Measurements from ENCODE around the gene PTPRA. TPM values are rescaled to one million over a fixed set of nuclear protein-coding genes. Genes with fewer than 3 reads are reported as not detected.

Gene PTPRA
- total RNA-seq, 1 donor from 2014 or later, result 50.1 TPM

DNA sequence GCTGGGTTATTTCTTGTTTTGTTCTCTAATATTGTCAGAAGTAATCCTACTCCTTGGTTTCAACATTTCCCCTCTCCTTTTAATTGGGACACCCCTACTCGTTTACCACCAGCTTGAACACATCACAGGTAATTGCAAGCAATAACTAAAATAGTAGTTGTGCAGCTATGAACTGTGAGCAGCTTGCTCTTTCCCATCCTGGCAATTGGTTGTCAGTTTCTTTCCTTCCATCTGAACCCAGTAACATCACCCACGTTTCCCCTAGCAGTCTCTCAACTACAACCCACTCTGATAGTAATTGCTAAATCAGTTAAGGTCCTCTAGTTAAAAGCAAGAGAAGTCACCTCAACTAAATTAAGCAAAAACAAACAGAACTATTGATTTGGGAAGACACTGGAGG is 122.5 kb downstream of the PTPRA start:
- Histone ChIP-seq H4K20me1 (ENCODE audit: insufficient read depth, low read length) (no peaks in the 10 kb centered on the region), H3K27me3 (ENCODE audit: insufficient read depth, low read length) (no peaks in the 10 kb centered on the region), H3K79me2 (ENCODE audit: insufficient read depth, low read length) (no peaks in the 10 kb centered on the region), H3K36me3 (ENCODE audit: insufficient read depth, low read length) (peaks cover 6% of the 10 kb centered on the region), H3K4me3 (ENCODE audit: insufficient read depth, low read depth, low read length) (no peak overlapping the region), H3K4me1 (ENCODE audit: insufficient read depth, low read length) (no peaks in the 10 kb centered on the region), H3K9ac (ENCODE audit: low read length) (no peak overlapping the region), H3K4me2 (ENCODE audit: low read length) (no peak overlapping the region), H2AFZ (ENCODE audit: low read depth, low read length) (no peak overlapping the region), H3K9me3 (ENCODE audit: insufficient read depth, low read depth, low read length) (no peaks in the 10 kb centered on the region), H3K27ac (ENCODE audit: low read depth, low read length) (no peak overlapping the region)
- FAIRE-seq (no peak), DNase-seq (ENCODE audit: low read depth) (no peak)
- H3K4me1 Mint-ChIP-seq (ENCODE audit: low read depth, unreplicated experiment), result no peaks in the 10 kb centered on the region
- H3K4me3 Mint-ChIP-seq (ENCODE audit: unreplicated experiment), result no peak overlapping the region
- no peak for TF ChIP-seq EZH2 (IDR thresholded peaks at IDR 0.05; ENCODE audit: insufficient read depth, low read length)
- TF ChIP-seq, protein P1, sequence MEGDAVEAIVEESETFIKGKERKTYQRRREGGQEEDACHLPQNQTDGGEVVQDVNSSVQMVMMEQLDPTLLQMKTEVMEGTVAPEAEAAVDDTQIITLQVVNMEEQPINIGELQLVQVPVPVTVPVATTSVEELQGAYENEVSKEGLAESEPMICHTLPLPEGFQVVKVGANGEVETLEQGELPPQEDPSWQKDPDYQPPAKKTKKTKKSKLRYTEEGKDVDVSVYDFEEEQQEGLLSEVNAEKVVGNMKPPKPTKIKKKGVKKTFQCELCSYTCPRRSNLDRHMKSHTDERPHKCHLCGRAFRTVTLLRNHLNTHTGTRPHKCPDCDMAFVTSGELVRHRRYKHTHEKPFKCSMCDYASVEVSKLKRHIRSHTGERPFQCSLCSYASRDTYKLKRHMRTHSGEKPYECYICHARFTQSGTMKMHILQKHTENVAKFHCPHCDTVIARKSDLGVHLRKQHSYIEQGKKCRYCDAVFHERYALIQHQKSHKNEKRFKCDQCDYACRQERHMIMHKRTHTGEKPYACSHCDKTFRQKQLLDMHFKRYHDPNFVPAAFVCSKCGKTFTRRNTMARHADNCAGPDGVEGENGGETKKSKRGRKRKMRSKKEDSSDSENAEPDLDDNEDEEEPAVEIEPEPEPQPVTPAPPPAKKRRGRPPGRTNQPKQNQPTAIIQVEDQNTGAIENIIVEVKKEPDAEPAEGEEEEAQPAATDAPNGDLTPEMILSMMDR (IDR thresholded peaks at IDR 0.05; ENCODE audit: insufficient read depth, low read depth, low read length), result no peak
- no peaks in the 10 kb centered on the region for H3K9me3 Mint-ChIP-seq (ENCODE audit: unreplicated experiment)
- peaks cover 14% of the 10 kb centered on the region for H3K36me3 Mint-ChIP-seq (ENCODE audit: low read depth, unreplicated experiment)
- no peak overlapping the region for H3K27ac Mint-ChIP-seq (ENCODE audit: unreplicated experiment)
- no peaks in the 10 kb centered on the region for H3K27me3 Mint-ChIP-seq (ENCODE audit: low read depth, unreplicated experiment)

DNA sequence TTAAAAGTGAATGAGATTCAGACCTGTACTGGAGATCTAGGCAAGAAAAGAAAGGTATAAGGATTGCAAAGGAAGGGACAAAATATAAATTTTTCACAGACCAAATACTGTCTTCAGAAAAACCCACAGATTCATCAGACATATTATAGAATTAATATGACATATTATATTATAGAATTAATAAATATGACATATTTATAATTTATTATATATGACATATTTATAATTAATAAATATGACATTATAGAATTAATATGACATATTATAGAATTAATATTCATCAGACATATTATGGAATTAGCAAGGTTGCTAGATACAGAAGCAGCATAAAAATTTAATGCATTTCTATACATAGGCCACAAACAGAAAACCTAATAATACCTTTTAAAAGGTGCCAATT is 125.4 kb downstream of the PTPRA start:
- H3K9me3 ChIP-seq (ENCODE audit: insufficient read depth, low read depth, low read length), result no peaks in the 10 kb centered on the region
- no peak overlapping the region for H3K27ac ChIP-seq (ENCODE audit: low read depth, low read length)
- FAIRE-seq, result no peak
- H3K4me2 ChIP-seq (ENCODE audit: low read length), result no peak overlapping the region
- Mint-ChIP-seq H3K4me3 (ENCODE audit: unreplicated experiment) (no peak overlapping the region), H3K27me3 (ENCODE audit: low read depth, unreplicated experiment) (no peaks in the 10 kb centered on the region), H3K27ac (ENCODE audit: unreplicated experiment) (no peak overlapping the region), H3K9me3 (ENCODE audit: unreplicated experiment) (no peaks in the 10 kb centered on the region), H3K4me1 (ENCODE audit: low read depth, unreplicated experiment) (no peaks in the 10 kb centered on the region), H3K36me3 (ENCODE audit: low read depth, unreplicated experiment) (peaks cover 5% of the 10 kb centered on the region)
- H3K79me2 ChIP-seq (ENCODE audit: insufficient read depth, low read length), result no peaks in the 10 kb centered on the region
- DNase-seq (ENCODE audit: low read depth), result no peak
- H3K36me3 ChIP-seq (ENCODE audit: insufficient read depth, low read length), result peaks cover 3% of the 10 kb centered on the region
- no peak overlapping the region for H3K4me3 ChIP-seq (ENCODE audit: insufficient read depth, low read depth, low read length)
- no peaks in the 10 kb centered on the region for H3K4me1 ChIP-seq (ENCODE audit: insufficient read depth, low read length)
- H3K9ac ChIP-seq (ENCODE audit: low read length), result no peak overlapping the region
- no peaks in the 10 kb centered on the region for H3K27me3 ChIP-seq (ENCODE audit: insufficient read depth, low read length)
- TF ChIP-seq, protein P1 (IDR thresholded peaks at IDR 0.05; ENCODE audit: insufficient read depth, low read depth, low read length), result no peak
- no peak for TF ChIP-seq EZH2 (IDR thresholded peaks at IDR 0.05; ENCODE audit: insufficient read depth, low read length)
- H4K20me1 ChIP-seq (ENCODE audit: insufficient read depth, low read length), result no peaks in the 10 kb centered on the region
- no peak overlapping the region for H2AFZ ChIP-seq (ENCODE audit: low read depth, low read length)

DNA sequence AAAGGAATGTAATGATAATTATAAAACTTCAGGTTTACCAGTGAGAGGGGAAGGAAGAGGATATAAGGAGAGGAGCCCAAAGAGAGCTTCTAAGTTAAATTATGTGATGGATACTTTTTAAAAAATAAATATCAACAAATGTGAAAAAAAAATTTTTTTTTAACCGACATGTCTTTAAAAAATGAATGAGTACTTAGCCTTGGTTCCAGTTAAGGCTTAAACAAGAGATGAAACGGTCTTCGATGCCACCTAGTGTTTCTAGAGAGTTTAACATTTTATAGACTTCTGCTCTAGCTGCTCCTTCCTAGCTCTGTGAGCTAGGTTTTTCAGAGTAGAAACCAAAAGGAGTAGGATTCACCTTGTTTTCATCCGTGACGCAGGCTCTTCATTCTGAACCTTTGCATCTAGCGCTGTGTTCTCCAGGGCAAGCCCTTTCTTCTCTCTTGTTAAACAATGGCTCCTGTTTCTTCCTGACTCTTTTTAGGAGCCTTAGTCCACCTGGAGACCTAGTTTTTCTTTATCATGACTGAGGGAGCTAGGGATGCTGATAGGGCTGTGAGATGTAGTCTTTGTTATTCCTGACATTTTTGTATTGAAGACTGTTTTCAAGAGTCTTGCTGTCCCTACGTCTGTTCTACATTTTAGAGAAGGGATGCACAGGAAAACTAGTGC is 127.7 kb downstream of the PTPRA start:
- Mint-ChIP-seq H3K9me3 (ENCODE audit: unreplicated experiment) (no peaks in the 10 kb centered on the region), H3K36me3 (ENCODE audit: low read depth, unreplicated experiment) (peaks cover 6% of the 10 kb centered on the region), H3K27ac (ENCODE audit: unreplicated experiment) (no peak overlapping the region), H3K4me1 (ENCODE audit: low read depth, unreplicated experiment) (no peaks in the 10 kb centered on the region), H3K27me3 (ENCODE audit: low read depth, unreplicated experiment) (no peaks in the 10 kb centered on the region), H3K4me3 (ENCODE audit: unreplicated experiment) (no peak overlapping the region)
- no peak overlapping the region for H3K27ac ChIP-seq (ENCODE audit: low read depth, low read length)
- FAIRE-seq (no peak), DNase-seq (ENCODE audit: low read depth) (peak; percentile 29)
- H2AFZ ChIP-seq (ENCODE audit: low read depth, low read length), result no peak overlapping the region
- no peaks in the 10 kb centered on the region for H3K79me2 ChIP-seq (ENCODE audit: insufficient read depth, low read length)
- no peak overlapping the region for H3K9ac ChIP-seq (ENCODE audit: low read length)
- TF ChIP-seq EZH2 (IDR thresholded peaks at IDR 0.05; ENCODE audit: insufficient read depth, low read length), result no peak
- TF ChIP-seq, protein P1 (IDR thresholded peaks at IDR 0.05; ENCODE audit: insufficient read depth, low read depth, low read length), result peak; percentile 33
- H3K36me3 ChIP-seq (ENCODE audit: insufficient read depth, low read length), result peaks cover 9% of the 10 kb centered on the region
- H3K4me3 ChIP-seq (ENCODE audit: insufficient read depth, low read depth, low read length), result no peak overlapping the region
- H3K4me2 ChIP-seq (ENCODE audit: low read length), result no peak overlapping the region
- H4K20me1 ChIP-seq (ENCODE audit: insufficient read depth, low read length), result no peaks in the 10 kb centered on the region
- H3K27me3 ChIP-seq (ENCODE audit: insufficient read depth, low read length), result no peaks in the 10 kb centered on the region
- no peaks in the 10 kb centered on the region for H3K9me3 ChIP-seq (ENCODE audit: insufficient read depth, low read depth, low read length)
- H3K4me1 ChIP-seq (ENCODE audit: insufficient read depth, low read length), result no peaks in the 10 kb centered on the region

Measured in astrocyte (in vitro differentiated cells and primary cell).